ENCODE data around the gene ZNF511. TPM values are rescaled to one million over a fixed set of nuclear protein-coding genes. Genes with fewer than 3 reads are reported as not detected.
"Not testable (repeated sequence)": the region's sequence is repeated elsewhere in the genome, so short reads cannot be mapped to it uniquely, and the experiment has no call there.

Gene ZNF511
- total RNA-seq, 1 experiment from 2014 or later, result 78.4 TPM

DNA sequence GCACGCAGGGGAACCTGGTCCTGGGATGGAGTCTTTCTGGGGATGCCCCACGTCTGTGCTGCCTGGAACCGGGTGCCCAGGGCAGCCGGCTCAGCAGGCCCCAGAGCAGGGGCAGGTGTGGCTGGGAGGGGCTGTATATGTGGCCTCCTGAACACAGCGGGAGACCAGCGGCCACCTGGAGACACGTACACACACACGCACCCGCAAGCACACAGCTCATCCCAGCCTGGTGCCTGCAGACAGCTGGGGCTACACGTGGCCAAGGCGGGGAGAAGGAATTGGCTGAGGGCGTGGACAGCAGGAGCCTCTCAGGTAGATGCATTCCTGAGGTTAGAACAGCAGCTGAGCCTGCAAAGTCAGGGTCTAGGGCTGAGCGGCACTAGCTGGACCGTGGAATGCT is 46.0 kb upstream of the ZNF511 start:
- no peaks in the 10 kb centered on the region for H4K20me1 ChIP-seq (ENCODE audit: low read length)
- ChIA-PET CTCF (no interaction called here), POLR2A (ENCODE audit: unreplicated experiment) (interaction anchor here (0.7 kb wide), 1 partner anchor 16 kb away, joined by 3 read pairs; no protein-coding TSS in a partner anchor)
- H3K9me3 ChIP-seq (ENCODE audit: low read length), result no peaks in the 10 kb centered on the region
- no peak overlapping the region for H3K4me3 ChIP-seq (ENCODE audit: low read length)
- TSS peak; percentile 16 for BruUV-seq (replicated peaks)
- no peaks in the 10 kb centered on the region for H3K79me2 ChIP-seq (ENCODE audit: low read length)
- intact Hi-C loops (cut with micrococcal nuclease), result no loop called here
- H3F3A ChIP-seq (ENCODE audit: low read length, unreplicated experiment), result no peaks in the 10 kb centered on the region
- H3K4me1 ChIP-seq (ENCODE audit: insufficient read depth, low read length), result peaks cover 61% of the 10 kb centered on the region
- no peaks in the 10 kb centered on the region for H3K9me2 ChIP-seq (replicated peaks; ENCODE audit: low read length)
- TF ChIP-seq, protein P1, sequence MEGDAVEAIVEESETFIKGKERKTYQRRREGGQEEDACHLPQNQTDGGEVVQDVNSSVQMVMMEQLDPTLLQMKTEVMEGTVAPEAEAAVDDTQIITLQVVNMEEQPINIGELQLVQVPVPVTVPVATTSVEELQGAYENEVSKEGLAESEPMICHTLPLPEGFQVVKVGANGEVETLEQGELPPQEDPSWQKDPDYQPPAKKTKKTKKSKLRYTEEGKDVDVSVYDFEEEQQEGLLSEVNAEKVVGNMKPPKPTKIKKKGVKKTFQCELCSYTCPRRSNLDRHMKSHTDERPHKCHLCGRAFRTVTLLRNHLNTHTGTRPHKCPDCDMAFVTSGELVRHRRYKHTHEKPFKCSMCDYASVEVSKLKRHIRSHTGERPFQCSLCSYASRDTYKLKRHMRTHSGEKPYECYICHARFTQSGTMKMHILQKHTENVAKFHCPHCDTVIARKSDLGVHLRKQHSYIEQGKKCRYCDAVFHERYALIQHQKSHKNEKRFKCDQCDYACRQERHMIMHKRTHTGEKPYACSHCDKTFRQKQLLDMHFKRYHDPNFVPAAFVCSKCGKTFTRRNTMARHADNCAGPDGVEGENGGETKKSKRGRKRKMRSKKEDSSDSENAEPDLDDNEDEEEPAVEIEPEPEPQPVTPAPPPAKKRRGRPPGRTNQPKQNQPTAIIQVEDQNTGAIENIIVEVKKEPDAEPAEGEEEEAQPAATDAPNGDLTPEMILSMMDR (conservative IDR thresholded peaks at IDR 0.05; ENCODE audit: low read depth, low read length), result no peak
- TF ChIP-seq EZH2 (IDR thresholded peaks at IDR 0.05; ENCODE audit: low read length, unreplicated experiment) (no peak), EZH2phosphoT487 (IDR thresholded peaks at IDR 0.05; ENCODE audit: borderline replicate concordance, low read length) (no peak)
- no peak overlapping the region for H3K9ac ChIP-seq (ENCODE audit: low read length)
- no peak overlapping the region for H3K4me2 ChIP-seq (ENCODE audit: low read length)
- DNase-seq (no peak), ATAC-seq (no peak)
- H2AFZ ChIP-seq (ENCODE audit: low read length), result no peak overlapping the region
- H3K27me3 ChIP-seq (ENCODE audit: low read length), result no peaks in the 10 kb centered on the region
- H3K36me3 ChIP-seq (ENCODE audit: low read depth, low read length), result no peaks in the 10 kb centered on the region; the same call in 1 of the 2 replicates
- peak overlapping the region; percentile 18; the same call in 1 of the 2 replicates for H3K27ac ChIP-seq (ENCODE audit: low read length)

DNA sequence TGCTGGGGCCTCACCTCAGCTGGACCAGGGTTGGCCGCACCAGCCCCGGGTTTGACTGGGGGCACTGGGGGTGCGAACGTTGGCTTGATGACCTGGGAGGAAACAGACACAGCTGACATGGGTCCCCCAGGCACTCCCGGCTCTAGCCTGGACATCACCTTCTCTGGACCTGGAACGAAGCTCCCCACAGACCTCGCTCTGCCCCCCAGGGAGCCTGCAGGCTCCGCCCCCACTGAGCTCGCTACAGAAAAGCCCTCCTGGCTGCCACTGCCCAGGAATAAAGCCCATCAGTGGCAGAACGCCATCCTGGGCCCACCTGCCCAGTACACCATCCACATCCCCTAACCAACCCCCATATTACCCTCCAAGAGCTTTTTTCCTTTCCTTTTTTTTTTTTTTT is 45.0 kb upstream of the ZNF511 start:
- ATAC-seq, result no peak
- Histone ChIP-seq H3K4me1 (ENCODE audit: insufficient read depth, low read length) (peaks cover 51% of the 10 kb centered on the region), H3K9me3 (ENCODE audit: low read length) (no peaks in the 10 kb centered on the region), H2AFZ (ENCODE audit: low read length) (no peak overlapping the region), H3K9me2 (replicated peaks; ENCODE audit: low read length) (no peaks in the 10 kb centered on the region), H4K20me1 (ENCODE audit: low read length) (no peaks in the 10 kb centered on the region), H3K4me2 (ENCODE audit: low read length) (no peak overlapping the region), H3F3A (ENCODE audit: low read length, unreplicated experiment) (no peaks in the 10 kb centered on the region), H3K27ac (ENCODE audit: low read length) (no peak overlapping the region), H3K9ac (ENCODE audit: low read length) (no peak overlapping the region), H3K79me2 (ENCODE audit: low read length) (no peaks in the 10 kb centered on the region), H3K27me3 (ENCODE audit: low read length) (no peaks in the 10 kb centered on the region), H3K36me3 (ENCODE audit: low read depth, low read length) (peaks cover under 1% of the 10 kb centered on the region; the same call in 1 of the 2 replicates), H3K4me3 (ENCODE audit: low read length) (no peak overlapping the region)
- BruUV-seq (replicated peaks), result no TSS peak
- TF ChIP-seq EZH2 (IDR thresholded peaks at IDR 0.05; ENCODE audit: low read length, unreplicated experiment), result no peak
- TF ChIP-seq, protein P1 (conservative IDR thresholded peaks at IDR 0.05; ENCODE audit: low read depth, low read length), result no peak
- TF ChIP-seq EZH2phosphoT487 (IDR thresholded peaks at IDR 0.05; ENCODE audit: borderline replicate concordance, low read length), result no peak
- intact Hi-C loops (cut with micrococcal nuclease), result no loop called here
- no peak for DNase-seq
- ChIA-PET CTCF (no interaction called here), POLR2A (ENCODE audit: unreplicated experiment) (no interaction called here)

DNA sequence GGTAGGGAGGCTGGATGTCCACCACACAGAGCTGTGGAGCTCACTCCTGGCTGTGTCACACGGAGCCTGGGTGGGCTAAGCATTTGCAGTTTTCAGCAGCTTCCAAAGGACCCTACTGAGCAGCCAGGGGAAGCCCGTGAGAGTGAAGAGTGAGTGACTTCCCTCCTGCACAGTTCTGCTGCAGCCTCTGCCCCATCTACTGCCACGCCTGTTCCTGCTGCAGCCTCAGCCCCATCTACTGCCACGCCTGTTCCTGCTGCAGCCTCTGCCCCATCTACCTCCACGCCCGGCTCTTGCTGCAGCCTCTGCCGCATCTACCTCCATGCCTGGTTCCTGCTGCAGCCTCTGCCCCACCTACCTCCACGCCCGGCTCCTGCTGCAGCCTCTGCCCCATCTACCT is 44.3 kb upstream of the ZNF511 start:
- peak; percentile 15 for DNase-seq
- intact Hi-C loops (cut with micrococcal nuclease), result no loop called here
- Histone ChIP-seq H3K79me2 (ENCODE audit: low read length) (no peaks in the 10 kb centered on the region), H4K20me1 (ENCODE audit: low read length) (no peaks in the 10 kb centered on the region), H3K9ac (ENCODE audit: low read length) (no peak overlapping the region), H3K9me2 (replicated peaks; ENCODE audit: low read length) (no peaks in the 10 kb centered on the region), H3K4me3 (ENCODE audit: low read length) (no peak overlapping the region), H2AFZ (ENCODE audit: low read length) (no peak overlapping the region), H3K27me3 (ENCODE audit: low read length) (no peaks in the 10 kb centered on the region), H3K27ac (ENCODE audit: low read length) (peak overlapping the region; percentile 39), H3K9me3 (ENCODE audit: low read length) (no peaks in the 10 kb centered on the region), H3K4me2 (ENCODE audit: low read length) (no peak overlapping the region), H3K36me3 (ENCODE audit: low read depth, low read length) (peaks cover 5% of the 10 kb centered on the region; the same call in 1 of the 2 replicates), H3F3A (ENCODE audit: low read length, unreplicated experiment) (no peaks in the 10 kb centered on the region), H3K4me1 (ENCODE audit: insufficient read depth, low read length) (peaks cover 45% of the 10 kb centered on the region)
- CTCF ChIA-PET, result no interaction called here
- POLR2A ChIA-PET (ENCODE audit: unreplicated experiment), result interaction anchor here (0.6 kb wide), 1 partner anchor 110 kb away, joined by 3 read pairs; no protein-coding TSS in a partner anchor
- peak; percentile 15; the same call in 1 of the 2 replicates for ATAC-seq
- no peak for TF ChIP-seq EZH2phosphoT487 (IDR thresholded peaks at IDR 0.05; ENCODE audit: borderline replicate concordance, low read length)
- no peak for TF ChIP-seq EZH2 (IDR thresholded peaks at IDR 0.05; ENCODE audit: low read length, unreplicated experiment)
- TF ChIP-seq, protein P1 (conservative IDR thresholded peaks at IDR 0.05; ENCODE audit: low read depth, low read length), result no peak
- BruUV-seq (replicated peaks), result no TSS peak

DNA sequence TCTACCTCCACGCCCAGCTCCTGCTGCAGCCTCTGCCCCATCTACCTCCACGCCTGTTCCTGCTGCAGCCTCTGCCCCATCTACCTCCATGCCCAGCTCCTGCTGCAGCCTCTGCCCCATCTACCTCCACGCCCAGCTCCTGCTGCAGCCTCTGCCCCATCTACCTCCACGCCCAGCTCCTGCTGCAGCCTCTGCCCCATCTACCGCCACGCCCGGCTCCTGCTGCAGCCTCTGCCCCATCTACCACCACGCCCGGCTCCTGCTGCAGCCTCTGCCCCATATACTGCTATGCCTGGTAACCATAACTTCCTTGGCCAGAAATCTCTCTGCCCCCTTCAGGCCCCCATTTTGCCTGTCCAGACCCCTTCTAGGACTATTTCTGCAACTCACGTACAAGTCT is 43.7 kb upstream of the ZNF511 start:
- BruUV-seq (replicated peaks); H3K27me3 ChIP-seq (ENCODE audit: low read length); ATAC-seq; H3K79me2 ChIP-seq (ENCODE audit: low read length); H3K9me2 ChIP-seq (replicated peaks; ENCODE audit: low read length); H3K4me3 ChIP-seq (ENCODE audit: low read length); H3K36me3 ChIP-seq (ENCODE audit: low read depth, low read length); DNase-seq; H4K20me1 ChIP-seq (ENCODE audit: low read length); CTCF ChIA-PET; H2AFZ ChIP-seq (ENCODE audit: low read length); H3F3A ChIP-seq (ENCODE audit: low read length, unreplicated experiment); POLR2A ChIA-PET (ENCODE audit: unreplicated experiment); H3K9ac ChIP-seq (ENCODE audit: low read length); H3K9me3 ChIP-seq (ENCODE audit: low read length); intact Hi-C loops (cut with micrococcal nuclease): not testable (repeated sequence)
- peak overlapping the region; percentile 32 for H3K27ac ChIP-seq (ENCODE audit: low read length)
- peaks cover 39% of the 10 kb centered on the region for H3K4me1 ChIP-seq (ENCODE audit: insufficient read depth, low read length)
- H3K4me2 ChIP-seq (ENCODE audit: low read length), result peak overlapping the region; percentile 10; the same call in 1 of the 2 replicates

Data from PC-3 (cell line).